ENCODE measurements around the gene RCC2.

The RCC2 gene

DNA sequence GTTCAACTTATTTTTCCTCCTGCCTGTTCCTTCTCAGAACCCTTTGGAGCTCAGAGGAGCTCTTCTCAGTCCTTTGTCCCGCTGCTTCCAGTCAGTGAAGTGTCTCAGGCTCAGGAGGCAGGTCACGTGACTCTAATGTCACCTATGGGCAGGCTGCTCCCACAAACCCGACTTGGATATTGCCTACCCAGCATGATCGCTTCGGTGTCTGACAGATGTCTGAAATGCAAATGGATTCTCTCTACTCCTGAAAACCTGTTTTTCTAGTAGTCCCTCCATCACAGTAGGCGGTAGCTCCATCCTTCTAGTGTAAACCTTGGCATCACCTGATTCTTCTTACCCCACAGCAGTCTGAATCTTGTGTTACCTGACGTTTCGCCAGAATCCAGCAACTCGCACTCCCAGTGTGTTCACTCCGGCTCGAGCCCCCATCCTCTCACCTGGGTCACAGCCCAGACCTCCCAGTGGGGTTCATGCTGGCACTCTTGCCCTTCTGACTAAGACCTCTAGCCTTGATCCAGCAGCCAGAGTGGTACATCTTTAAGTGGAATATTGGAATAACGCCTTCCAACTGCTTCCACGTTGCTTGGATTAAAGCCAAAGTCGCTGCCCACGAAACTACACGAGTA, 62.0 kb downstream of the RCC2 start:
- no peak for DNase-seq

DNA sequence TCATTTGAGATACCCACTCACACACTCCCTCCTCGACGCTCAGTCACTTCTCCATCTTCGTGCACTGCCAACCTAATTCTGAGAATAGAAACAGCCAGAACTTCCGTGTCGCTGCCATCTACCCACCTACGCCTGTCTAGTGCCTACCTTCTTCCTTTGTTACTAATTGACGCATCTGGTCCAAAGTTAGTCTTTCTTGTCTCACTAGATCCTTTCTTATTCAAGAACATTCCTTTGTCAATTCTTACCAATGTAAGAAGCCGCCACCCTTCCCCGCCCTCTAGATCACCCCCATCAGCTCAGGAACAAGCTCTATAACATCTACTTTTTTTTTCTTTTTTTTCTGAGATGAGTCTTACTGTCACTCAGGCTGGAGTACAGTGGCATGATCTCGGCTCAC, 63.8 kb downstream of the RCC2 start:
- peak in 1 of 51 donors; percentile 18 for DNase-seq

DNA sequence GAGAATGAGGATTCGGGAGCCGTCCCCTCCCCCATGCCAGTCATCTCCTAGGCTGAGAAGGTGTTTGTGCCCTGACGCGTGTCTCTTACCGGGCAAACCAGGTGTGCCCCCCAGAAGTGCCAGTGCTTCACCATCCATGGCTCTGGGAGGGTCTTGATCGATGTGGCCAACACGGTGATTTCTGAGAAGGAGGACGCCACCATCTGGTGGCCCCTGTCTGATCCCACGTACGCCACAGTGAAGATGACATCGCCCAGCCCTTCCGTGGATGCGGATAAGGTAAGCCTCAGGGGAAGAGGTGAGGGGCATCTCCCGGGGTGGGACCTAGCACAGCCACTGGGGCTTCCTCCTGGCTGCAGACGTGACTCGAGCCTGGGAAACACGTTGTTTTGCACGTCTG, 66.5 kb downstream of the RCC2 start:
- no peak for DNase-seq

DNA sequence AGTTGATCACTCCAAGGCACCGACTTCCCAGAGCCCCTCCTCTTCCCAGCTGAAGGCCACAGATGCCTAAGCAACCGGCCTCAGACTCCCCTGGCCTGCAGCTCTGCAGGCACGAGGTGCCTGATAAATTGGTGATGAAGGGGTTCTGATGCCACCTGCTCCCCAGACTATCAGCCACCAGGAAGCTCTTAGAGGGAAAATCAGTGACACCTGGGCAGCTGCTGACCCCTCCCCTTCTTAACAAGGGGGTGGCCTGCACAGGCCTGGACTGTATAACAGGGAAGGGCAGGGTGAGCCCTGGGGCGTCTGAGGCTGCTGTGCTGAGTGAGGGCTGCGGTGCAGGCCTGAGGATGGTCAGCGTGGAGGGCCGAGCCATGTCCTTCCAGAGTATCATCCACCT, 67.6 kb downstream of the RCC2 start, which contains the start of gene PADI6:
Gene PADI6 (plus strand): TSS at position 301 of the 400 bp plus-strand sequence. CDS start 50 bp downstream, at position 351.
- no peak for DNase-seq

DNA sequence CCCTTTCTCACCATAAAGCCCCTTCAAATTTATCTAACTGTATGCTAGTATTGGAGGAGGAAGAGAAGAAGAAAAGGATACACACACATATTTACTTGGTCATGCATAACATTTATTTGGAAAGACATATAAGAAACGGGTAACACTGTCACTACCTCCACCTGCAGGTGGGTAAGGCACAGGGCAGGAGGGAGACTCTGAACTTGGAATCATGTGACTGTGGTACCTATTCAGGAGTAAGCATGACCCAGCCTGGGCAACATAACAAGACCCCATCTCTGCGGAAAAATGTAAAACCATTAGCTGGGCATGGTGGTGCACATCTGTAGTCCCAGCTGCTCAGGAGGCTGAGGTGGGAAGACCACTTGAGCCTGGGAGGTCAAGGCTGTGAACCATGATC, 68.9 kb downstream of the RCC2 start:
- DNase-seq: no peak

DNA sequence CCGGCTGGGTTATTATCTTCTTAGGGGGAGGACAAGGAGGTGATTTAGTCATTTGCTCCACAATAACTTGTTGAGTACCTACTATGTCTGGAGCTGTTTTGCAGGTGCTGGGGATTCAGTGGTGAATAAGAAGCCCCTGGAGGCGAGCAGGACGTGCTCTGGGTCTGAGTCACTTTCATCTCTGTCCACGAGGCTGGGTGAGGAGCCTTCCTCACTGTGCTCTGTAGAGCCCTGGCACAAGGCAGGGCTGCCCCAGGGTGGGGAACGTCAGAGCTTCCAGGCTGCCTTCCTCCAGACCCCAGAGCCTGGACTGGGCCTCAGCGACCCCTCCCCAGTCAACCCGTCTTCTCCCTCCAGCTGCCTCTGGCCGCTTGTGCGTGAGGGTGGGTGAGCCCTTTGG, 70.0 kb downstream of the RCC2 start:
- DNase-seq: no peak

DNA sequence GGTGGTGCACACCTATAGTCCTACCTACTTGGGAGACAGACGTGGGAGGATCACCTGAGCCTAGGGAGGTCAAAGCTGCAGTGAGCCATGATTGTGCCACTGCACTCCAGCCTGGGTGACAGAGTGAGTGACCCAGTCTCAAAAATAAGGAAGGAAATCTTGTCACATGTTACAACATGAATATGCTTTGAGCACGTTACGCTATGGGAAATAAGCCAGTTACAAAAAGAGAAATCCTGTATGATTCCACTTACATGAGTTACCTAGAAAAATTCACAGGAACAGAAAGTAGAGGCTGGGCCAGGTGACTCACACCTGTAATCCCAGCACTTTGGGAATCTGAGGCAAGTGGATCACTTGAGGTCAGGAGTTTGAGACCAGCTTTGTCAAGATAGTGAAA, 74.2 kb downstream of the RCC2 start:
- DNase-seq: no peak

DNA sequence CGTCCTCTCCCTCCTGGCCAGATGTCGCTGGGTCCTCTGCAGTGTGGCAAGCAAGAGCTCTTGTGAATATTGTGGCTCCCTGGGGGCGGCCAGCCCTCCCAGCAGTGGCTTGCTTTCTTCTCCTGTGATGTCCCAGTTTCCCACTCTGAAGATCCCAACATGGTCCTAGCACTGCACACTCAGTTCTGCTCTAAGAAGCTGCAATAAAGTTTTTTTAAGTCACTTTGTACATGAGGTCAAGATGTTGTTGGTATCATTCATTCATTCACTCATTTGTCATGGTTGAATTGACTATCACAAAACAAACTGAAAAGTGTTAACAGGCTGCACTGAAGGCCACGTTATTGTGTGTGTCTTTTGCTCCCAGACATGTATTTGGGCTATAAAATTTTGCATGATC, 75.7 kb downstream of the RCC2 start:
- DNase-seq: no peak

DNA sequence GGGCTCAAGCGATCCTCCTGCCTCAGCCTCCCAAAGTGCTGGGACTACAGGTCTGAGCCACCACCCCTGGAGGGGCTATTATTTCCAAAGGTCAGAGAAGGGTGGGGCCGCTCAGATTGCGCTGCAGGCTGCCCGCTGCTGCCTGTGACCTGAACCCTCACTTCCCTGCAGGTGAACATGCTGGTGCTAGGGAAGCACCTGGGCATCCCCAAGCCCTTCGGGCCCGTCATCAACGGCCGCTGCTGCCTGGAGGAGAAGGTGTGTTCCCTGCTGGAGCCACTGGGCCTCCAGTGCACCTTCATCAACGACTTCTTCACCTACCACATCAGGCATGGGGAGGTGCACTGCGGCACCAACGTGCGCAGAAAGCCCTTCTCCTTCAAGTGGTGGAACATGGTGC, 76.1 kb downstream of the RCC2 start:
- no peak for DNase-seq

DNA sequence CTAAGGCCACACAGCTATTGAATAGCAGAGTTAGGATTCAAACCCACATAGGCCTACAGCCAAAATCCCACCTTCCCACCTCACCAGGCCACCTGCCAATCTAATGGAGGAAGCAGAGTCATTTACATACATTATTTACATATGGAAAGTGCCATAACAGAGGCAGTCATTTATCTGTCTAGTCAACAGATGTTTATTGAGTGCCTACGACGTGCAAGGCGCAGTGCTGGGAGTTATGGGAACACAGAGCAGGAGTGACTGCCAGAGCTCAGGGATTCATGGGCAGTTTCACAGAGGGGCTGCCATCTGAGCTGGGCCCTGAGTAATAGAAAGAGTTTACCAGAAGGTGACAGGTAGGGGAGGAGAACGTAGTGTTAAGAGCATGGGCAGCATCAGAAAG, 77.8 kb downstream of the RCC2 start:
- no peak for DNase-seq

DNA sequence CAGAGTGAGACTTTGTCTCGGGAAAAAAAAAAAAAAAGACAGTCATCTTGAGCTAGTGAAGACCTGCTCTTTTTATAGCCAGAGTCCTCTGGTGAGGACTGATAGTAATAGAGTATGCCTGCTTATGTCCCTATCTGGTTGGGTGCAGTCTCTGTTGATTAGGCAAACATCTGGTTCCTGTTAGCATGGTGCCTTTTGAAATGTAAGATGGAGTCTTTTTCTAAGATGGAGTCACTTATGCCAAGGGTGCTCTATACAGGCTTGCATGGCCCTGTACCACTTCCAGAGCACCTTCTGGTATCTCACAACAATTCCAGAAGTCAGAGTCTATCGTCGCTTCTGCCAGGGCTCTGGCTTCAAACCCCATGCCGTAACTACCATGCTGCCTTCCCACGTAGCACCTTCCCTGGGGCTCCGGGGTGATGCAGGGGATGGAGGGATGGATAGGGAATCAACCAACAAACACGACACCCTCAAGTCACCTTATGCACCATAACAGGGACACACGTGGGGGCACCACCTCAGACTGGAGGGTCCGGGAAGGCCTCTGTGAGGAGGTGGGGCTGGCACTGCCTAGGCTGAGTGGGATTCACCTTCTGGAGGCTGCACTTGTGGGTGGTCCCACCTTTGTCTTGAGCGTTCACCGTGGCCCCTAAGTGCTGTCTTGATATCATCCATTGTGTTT, 79.1 kb downstream of the RCC2 start:
- no peak for DNase-seq

DNA sequence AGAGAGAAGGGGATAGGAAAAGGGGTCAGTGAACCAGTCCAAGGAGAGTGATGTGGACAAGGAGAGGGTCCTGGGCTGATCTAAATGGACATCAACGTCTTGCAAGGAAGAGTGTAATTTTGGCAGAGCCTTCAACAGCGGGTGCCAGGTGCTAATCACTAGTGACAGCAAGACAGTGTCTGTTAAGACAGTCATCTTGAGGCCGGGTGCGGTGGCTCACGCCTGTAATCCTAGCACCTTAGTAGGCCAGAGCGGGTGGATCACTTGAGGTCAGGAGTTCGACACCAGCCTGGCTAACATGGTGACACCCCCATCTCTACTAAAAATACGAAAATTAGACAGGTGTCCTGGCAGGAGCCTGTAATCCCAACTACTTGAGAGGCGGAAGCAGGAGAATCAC, 79.7 kb downstream of the RCC2 start:
- no peak for DNase-seq

DNA sequence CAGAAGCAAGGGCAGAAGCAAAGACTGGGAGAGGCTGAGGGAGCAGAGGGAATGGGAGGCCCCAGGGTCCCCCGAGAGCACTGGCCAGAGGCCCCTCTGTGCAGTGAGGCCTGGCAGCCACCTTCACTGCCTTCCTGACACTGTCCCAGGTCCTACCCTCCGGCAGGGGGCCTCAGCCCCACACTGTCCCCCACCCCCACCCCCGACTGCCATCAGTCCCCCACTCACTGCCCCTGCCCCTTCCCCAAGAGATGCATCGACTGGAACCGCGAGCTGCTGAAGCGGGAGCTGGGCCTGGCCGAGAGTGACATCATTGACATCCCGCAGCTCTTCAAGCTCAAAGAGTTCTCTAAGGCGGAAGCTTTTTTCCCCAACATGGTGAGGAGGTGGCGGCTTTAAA, 80.4 kb downstream of the RCC2 start:
- no peak for DNase-seq

DNA sequence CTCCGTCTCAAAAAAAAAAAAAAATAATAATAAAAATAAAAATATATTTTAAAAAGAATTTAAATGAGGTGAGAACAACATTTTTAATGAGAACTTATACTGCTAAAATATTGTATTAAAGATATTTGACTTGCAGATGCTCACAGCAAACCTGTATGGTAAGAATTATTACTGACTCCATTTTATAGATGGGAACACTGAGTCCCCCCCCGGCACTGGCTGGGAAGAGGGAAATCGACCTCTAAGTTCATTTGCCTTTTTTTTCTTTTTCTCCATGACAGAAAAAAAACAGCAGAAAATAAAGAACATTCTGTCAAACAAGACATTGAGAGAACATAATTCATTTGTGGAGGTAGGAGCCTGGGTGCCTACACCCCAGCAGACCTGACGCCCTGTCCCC, 80.9 kb downstream of the RCC2 start:
- no peak for DNase-seq
